GM19043 (cell line): Measurements from ENCODE around the gene CSTPP1.
"Not testable (repeated sequence)": the region's sequence is repeated elsewhere in the genome, so short reads cannot be mapped to it uniquely, and the experiment has no call there.

Experiments
- ATAC-seq: cut with Tn5 transposase; IDR thresholded peaks from one replicate; pipeline ENCODE4 v1.9.1; 2021; ENCODE audit warnings: low read depth; ENCODE audit not compliant: unreplicated experiment

CSTPP1 gene

DNA sequence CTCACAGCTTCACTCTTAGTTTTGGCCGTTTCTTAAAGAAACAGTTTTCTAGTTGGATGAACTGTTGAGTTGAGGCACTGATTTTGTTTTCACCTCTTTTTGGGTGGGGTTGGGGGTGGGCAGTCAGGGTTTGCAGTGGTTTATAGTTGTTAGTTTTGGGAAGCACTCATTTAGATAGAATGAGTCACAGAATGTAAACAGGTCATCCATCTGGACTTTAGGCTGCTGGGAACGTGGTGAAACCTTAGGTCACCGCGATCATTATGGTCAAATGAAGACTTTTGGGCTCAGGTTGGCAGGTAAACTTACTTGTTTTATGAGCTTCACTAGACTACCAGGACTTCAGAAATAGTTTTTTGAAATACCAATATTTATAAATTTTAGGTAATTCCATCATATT, 48.4 kb downstream of the CSTPP1 start:
- ATAC-seq = no peak

DNA sequence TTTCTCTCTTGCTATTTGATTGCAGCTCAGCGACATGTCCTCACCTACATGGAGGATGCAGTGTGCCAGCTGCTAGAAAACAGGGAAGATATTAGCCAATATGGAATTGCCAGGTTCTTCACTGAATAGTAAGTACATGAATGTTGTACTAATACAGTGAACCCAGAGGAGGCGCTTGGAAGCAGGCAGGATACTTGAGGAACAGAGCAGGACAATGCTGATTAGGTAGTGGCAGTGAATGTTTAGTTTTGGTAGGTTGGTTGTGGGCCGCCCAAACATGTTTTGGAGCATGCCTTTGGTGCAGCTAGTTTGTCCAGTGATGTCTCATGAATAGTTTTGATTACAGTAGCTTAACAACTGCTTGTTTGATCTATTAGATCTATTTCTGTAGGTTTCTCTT, 50.6 kb downstream of the CSTPP1 start:
- no peak for ATAC-seq

DNA sequence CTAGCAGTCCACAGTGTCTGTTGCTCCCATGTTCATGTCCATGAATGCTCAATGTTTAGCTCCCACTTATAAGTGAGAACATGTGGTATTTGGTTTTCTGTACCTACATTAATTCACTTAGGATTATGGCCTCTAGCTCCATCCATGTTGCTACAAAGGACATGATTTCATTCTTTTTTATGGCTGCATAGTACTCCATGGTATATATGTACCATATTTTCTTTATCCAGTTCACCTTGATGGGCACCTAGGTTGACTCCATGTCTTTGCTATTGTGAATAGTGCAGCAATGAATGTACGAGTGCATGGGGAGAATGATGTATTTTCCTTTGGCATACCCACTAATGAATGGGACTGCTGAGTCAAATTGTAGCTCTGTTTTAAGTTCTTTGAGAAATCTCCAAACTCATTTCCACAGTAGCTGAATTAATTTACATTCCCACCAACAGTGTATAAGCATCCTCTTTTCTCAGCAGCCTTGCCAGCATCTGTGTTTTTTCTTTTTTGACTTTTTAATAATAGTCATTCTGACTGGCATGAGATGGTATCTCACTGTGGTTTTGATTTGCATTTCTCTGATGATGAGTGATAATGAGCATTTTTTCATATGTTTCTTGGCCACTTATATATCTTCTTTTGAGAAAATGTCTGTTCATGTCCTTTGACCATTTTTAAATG, 53.4 kb downstream of the CSTPP1 start:
- not testable (repeated sequence) for ATAC-seq

DNA sequence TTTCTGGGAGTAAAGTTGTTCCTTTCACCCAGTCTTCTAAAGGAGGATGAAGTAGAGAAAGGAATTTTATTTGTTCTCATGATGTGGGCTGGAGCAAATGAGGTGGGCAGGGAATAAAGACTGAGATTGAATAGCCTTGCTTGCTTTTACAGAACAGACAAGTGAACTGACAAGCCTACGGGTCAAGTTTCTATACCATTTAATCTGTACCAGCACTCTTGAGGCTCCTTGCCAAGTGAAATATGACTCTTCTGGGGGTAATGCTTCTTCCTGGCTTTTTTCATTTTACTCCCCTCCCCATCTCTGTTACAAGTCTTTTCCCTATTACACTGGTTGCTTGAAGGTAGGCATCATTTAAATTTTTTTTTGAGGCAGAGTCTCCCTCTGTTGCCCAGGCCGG, 54.8 kb downstream of the CSTPP1 start:
- ATAC-seq = no peak

DNA sequence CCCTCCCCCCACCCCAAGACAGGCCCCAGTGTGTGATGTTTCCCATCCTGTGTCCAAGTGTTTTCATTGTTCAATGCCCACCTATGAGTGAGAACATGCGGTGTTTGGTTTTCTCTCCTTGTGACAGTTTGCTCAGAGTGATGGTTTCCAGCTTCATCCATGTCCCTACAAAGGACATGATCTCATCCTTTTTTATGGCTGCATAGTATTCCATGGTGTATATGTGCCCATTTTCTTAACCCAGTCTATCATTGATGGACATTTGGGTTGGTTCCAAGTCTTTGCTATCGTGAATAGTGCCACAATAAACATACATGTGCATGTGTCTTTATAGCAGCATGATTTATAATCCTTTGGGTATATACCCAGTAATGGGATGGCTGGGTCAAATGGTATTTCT, 55.8 kb downstream of the CSTPP1 start:
- not testable (repeated sequence) for ATAC-seq

DNA sequence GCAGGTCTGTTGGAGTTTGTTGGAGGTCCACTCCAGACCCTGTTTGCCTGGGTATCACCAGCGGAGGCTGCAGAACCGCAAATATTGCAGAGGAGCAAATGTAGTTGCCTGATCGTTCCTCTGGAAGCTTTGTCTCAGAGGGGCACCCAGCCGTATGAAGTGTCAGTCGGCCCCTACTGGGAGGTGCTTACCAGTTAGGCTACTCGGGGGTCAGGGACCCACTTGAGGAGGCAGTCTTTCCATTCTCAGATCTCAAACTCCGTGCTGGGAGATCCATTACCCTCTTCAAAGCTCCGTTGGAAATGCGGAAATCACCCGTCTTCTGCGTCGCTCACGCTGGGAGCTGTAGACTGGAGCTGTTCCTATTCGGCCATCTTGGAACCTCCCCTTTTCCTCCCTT, 61.2 kb downstream of the CSTPP1 start:
- not testable (repeated sequence) for ATAC-seq

DNA sequence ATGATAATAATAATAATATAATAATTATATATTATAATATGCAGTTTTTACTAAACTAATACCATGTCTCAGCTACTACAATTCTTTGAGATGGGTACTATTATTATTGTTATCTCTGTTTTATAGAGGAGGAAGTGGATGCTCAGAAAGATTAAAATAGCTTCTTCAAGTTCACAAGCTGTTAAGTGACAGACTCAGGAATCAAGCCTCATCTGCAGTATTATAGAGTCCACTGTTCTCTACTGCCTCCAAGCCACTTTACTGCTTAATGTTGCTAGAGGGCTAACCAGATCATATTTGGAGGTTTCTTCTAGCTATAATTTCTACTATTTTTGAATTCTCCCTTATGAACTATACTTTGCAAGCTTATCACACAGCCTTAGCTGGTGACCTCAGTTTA, 62.7 kb downstream of the CSTPP1 start:
- no peak for ATAC-seq

DNA sequence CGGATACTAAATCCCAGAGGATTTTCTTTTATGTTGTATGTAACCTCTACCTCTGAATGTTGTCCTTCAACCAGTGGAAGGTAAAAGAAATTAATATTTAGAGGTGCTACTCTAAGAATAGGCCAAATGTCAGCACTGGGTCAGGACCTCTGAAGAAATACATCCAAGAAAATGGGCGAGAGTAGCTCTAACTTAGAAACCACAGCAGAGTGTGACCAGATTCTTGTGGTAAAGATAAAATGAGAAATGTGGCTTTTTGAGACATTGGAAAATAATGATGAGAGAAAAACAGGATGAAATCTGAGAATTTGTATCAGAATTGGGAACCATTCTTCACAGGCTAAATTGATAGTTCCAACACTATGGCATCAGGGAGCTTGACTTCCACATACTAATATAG, 63.5 kb downstream of the CSTPP1 start:
- ATAC-seq = no peak

DNA sequence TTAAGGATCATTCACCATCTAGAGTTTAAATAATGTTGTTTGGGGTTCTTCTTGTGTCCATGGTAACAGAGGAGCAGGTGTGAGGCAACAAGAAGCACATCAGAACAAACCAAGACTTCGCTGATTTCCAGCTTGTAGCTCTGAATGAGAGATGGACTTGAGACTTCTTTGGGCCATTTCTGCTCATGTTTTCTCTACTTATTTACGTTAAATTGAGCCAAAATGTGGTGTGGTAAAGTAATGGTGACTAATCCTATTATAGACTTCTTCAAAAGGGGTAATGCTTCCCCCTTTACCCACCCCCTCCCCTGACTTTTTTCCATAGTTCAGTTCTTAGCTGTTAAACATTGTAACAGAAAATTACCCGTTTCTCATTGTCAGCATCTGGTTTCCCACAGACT, 65.2 kb downstream of the CSTPP1 start:
- ATAC-seq = no peak

DNA sequence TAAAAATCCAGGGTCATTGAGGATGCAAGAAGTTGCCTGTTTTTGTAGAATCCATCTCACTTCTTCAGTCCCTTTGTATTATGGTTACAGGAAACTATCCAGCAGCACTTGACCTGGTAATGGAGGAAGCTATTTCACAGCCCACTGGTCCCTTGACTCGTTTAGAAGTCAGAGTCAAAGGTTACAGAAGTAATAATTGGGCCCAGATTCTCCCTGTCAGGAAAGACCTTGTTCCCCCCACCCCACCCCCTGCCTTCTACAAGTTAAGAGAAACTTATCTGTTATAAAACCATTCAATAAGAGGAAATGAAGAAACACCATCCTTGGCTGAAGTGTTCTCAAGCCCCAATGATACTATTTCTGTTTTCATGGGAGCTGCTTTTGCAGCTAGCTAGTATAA, 65.8 kb downstream of the CSTPP1 start:
- ATAC-seq = no peak

DNA sequence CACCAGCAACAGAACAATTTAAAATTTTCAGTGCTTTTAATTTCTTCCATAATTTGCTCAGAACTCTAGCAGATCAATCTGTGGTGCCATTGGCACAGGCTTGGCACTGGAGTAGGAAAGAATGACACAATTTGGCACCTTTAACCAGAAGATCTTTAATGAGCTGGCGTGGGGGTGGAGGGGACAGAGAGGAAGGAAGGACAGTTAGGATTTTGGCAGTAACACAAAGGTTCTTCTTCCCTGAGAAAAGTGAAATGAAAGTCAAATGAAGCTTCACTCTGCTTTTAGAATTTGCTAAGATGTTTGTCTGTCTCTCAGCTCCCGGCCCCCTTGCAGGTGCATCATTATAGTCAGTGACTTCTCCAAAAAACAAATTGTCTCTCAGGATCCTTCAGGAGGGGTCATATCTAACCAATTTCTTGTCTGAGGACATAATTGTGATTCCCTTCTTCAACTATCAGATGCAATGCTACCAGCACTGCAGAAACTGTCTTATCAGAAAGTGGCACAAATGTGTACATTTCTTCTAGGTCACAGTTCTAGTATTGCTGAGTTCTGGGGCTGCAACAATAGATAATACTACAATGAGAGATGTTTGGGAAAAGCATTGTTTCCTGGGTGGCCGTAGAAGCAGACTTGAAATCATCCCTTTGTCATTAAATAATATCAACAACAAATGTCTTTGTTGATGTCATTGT, 66.8 kb downstream of the CSTPP1 start:
- ATAC-seq = no peak

DNA sequence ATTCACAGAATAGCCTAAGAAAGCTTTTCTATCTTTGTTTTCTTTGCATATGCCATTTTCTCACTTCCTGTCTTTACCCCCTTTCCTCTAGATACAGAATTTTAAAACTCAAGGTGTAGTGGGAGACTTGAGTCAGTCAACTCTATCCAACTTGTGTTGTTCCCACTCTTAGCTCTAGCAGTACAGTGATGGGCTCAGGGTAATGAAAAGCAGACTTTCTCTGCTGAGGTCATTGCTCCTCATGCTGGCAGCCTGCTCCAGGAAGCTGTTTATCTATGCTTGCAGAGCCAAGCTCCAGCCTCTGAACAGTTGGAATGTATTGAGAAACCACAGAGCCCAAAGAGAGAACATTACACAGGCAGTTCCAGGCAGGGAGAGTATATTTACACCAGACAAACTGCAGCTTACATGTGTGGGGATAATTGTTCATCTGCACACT, 68.1 kb downstream of the CSTPP1 start:
- ATAC-seq = no peak

DNA sequence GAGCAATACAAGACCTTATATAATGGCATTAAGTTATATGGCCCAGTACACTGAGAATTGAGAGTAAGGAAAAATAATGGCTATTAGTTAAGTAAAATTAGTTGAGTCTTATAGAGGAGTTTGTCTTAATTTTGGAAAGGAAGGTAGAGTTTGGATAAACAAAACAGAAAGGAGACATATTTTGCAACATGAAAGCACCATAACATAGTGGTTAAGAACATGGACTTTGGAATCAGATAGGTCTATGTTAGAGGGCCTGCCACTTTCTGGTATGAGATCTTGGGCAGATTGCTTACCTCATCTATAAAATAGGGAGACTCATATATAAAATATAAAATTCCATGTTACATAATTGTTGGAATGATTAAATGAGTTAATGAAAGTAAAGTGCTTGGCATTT, 68.9 kb downstream of the CSTPP1 start:
- no peak for ATAC-seq

DNA sequence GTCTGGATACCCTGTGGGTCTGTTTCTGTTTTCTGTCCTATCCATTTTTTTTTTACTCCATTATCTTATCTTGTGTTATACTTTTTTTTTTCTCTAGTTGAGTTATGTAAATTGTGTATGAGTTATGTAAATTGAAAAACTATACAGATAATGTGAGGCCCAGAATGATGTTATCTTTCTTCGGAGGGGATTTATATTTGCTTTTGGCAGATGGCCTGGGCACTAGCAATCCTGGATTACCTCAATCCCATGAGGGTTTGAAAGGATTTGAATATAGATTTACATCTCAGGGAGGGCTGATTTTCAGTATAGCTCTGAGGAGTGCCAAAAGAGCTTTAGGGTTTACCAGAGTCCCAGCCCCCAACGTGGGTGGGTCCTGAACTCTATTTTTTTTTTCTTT, 71.0 kb downstream of the CSTPP1 start:
- ATAC-seq = no peak

DNA sequence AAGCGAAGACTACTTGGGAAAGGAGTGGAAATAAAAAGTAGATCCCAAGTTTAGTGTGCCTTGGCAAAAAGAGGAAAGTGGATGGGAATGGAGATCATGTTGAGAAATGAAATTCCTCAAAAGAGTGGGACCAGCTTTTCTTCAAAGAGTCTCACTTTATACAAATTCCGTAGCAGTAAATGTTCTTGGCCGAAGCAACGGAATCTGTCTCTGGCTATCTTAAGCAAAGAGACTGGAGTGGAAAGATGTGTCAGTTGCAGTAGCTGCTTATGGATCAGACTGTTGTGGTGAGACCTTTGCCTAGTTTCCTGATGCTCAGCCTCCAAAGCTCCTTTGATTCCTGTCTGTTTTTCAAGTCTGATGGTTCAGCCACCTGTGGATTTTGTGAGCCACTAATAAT, 73.6 kb downstream of the CSTPP1 start:
- ATAC-seq = no peak

DNA sequence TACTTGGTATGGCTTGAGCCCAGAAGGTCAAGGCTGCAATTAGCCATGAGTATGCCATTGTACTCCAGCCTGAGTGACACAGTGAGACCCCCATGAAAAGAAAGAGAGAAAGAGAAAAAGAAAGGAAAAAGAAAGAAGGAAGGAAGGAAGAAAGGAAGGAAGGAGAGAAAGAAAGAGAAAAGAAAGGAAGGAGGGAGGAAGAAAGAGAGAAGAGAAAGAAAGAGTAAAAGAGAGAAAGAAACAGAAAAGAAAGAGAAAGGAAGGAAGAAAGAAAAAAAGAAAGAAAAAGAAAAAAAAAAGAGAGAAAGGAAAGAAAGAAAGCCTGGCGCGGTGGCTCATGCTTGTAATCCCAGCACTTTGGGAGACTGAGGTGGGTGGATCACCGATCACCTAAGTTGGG, 77.5 kb downstream of the CSTPP1 start:
- ATAC-seq = no peak

DNA sequence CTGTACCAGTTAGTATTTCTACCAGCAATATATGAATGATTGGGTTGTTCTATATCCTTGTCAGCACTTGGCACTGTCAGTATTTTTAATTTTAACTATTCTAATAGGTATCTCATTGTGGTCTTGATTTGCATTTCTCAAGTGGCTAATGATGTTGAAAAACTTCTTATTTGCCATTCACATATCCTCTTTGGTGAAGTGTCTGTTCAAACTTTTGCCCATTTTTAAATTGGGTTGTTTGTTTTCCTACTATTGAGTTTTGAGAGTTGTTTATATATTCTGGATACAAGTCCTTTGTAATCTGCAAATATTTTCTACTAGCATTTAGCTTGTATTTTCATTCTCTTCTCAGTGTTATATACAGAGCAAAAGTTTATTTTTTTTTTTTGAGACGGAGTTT, 82.1 kb downstream of the CSTPP1 start:
- ATAC-seq = no peak

DNA sequence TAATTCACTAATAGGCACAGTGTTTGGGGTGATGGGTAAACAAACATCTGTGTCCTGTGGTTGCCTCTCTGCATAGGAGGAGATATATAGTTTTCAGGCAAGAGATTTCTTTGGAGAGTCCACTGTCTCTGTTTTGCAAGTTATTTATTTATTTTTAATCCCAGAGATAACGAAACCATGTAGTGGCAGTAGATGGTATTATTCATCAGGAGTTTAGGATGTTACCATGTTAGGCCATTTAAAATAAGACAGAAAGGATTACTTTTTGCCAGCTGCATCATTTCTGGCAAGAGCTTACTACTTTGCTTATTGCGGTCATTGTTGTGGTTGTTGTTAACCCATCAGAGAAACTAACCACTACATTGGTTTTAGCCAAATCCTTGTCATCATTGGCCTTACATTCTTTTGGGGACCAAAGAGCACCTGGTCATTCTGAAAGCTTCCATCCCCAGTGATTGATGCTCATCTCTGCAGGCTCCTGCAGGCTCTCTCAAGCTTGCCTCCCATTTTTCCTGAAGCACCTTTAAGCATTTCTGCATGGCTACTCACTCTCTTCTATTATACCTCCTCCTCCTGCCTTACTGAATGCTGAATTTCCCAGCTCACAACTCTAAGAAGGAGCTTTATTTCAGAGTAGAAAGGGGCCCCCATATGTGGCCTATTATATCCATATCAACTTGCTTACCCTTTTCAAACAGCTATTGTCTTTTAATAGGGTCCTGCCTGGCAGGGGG, 84.4 kb downstream of the CSTPP1 start:
- no peak for ATAC-seq

DNA sequence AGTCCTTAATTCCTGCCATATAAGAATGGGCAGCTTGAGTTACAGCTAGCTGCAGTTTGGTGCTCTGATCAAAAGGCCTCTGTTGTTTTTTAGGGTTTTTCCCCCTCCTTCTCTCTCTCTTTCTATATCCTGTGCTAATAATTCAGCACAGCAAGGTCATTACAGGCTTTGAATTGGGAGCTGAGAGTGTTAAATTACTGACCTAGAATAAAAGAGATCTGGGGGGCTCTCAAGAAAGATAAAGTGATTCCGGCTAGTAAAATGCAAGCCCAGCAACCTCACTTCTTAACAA, 84.9 kb downstream of the CSTPP1 start:
- no peak for ATAC-seq

DNA sequence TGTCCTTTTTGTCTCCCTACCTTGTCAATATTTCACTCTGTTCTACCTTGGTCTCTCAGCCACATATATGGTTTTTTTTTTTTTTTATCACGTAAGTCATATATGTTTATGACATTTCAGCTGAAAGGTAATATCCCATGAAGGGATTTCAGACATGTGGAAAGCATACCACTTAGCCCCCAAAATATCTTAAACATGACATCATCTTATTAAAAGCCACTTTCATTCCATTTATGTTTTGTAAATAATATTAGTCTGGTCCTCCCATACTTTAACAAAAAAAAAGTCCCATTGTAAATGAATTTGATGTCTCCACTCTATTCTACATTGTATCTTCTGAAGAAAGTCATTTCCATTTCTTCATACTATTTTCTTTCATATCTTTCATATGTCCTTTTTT, 85.4 kb downstream of the CSTPP1 start:
- ATAC-seq = no peak

DNA sequence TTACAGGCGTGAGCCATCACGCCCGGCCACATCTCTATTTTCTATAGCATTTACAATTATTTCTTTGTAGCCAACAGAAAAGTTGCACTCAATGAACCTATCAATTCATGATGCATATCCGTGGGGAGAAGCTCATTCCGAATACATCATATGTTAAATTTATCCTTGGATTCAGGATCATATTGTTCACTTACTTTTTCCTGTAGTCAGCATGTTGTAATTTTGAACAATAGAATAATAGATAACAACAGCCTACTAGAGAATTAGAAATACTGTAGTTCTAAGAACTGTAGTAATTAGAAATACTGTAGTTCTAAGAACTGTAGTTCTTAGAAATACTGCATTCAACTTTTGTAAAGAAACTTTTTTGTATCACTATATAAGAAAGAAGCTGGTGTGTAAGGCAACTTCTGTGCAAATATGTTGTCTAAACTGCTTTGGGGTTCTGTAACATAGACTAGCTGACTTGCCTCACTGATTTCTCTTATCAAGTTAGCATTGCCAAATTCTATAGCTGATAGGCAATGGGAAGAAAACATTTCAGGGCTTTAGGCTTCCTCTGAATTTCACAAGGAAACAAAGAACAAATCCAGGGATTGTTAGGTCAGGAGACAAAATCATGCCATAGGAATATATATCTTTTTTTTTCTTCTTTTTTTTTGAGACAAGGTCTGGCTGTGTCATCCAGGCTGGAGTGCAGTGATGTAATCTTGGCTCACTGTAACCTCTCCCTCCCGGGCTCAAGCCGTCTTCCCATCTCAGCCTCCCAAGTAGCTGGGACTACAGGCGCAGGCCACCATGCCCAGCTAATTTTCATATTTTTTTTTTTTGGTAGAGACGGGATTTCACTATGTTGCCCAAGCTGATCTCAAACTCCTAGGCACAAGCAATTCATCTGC, 91.9 kb downstream of the CSTPP1 start:
- ATAC-seq = no peak
